GM10847 (cell line): ENCODE results near the gene PNMA8B.

Experiments used
- POLR2A ChIP-seq: IDR thresholded peaks from 2 replicates; pipeline ENCODE4 v1.6.1; 2011; ENCODE audit not compliant: insufficient read length; ENCODE audit errors: extremely low read depth

The PNMA8B gene

DNA sequence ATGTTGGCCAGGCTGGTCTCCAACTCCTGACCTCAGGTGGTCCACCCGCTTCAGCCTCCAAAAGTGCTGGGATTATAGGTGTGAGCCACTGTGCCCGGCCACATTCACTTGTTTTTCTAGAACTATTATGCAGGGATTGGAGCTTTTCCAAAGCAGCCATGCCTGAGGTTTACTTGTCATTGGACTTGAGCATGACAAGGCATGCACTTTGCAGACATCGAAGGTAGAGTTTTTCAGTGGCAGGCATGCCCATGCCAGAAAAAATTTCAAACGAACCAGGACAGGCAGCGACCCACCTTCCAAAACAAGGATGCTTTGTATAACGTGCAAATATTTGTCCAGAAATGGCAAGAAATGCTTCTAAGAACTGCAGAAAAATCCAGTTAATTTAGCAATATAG lies 42.0 kb downstream of the PNMA8B start:
- TF ChIP-seq POLR2A, result no peak

DNA sequence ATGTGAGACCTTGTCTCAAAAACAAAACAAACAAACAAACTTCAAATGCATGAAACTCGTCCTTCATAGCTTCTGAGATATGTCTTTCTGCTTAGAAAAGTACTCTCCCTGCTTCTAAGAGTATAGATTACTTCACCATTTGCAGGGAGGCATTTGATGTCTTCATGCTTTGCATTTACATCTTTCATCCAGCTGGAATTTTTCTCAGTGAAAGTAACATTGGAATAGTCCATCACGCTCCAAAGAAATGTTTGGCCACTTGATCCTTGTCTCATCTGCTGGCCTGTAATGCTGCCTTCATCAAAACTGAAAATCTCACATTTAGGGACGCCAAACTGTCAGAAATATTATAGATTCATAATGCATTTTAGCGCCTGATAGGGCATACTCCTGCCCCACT lies 43.5 kb downstream of the PNMA8B start:
- TF ChIP-seq POLR2A, result no peak

DNA sequence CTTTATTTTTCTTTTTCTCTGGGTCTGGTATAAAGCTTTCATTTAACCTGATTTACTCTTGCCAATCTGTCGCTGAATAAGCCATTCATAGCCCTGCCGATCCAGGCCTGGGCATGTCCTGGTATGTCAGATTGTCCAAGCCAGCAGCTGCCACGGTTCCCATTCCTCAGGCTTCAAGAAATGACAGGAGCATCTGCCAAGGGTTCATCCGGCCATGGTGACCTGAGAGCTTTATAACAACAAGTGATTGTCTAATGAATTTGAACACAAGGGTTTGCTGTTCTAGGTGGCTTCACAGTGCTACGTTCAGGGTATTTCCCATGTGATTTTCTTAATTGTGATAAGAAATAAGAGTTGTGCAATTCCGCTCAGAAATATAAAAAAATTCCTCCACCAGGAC lies 44.3 kb downstream of the PNMA8B start:
- no peak for TF ChIP-seq POLR2A

DNA sequence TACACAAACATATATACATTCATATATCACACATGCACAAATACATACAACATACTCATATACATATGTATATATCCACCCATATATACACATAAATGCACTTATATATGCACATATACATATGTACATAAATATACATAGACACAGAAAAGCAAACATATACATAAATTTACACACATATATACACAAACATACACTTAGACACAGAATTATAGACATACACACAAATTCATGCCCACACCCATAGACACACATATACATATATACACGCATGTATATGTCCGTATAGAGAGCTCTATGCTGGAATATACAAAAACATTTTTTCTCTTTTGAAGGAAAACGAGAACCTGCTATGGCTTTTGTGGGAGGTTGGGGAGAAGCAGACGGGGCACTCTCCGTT lies 44.9 kb downstream of the PNMA8B start:
- TF ChIP-seq POLR2A, result no peak

DNA sequence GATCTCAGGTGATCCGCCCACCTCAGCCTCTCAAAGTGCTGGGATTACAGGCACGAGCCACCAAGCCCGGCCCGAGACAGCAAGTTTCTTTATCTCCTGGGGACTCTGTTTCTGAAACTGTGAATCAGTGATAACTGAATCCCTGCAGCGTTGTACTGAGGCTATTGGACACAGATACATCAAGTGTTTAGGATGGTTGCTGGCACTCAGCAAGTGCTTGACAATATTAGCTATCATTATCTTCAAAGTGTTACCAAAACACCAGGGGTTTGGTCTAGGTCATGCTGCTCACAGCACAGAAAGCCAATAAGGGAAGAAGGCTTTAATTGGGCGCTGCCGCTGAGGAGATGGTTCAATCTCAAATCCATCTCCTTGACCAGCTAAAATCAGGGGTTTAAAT lies 46.4 kb downstream of the PNMA8B start:
- TF ChIP-seq POLR2A, result no peak

DNA sequence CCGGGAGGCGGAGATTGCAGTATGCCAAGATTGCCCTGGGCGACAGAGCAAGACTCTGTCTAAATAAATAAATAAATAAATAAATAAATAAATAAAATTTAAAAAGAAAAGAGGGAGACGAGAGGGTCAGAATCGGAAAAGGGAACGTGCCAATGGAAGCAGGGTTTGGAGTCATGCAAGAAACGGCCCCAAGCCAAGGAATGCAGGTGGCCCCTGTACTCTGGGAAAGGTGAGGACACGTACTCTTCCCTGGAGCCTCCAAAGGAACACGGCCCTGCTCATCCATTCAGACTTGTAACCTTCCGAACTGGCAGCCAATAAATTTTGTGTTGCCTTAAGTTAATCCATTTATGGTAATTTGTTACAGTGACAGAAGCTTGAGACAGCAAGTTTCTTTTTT lies 47.1 kb downstream of the PNMA8B start:
- no peak for TF ChIP-seq POLR2A

DNA sequence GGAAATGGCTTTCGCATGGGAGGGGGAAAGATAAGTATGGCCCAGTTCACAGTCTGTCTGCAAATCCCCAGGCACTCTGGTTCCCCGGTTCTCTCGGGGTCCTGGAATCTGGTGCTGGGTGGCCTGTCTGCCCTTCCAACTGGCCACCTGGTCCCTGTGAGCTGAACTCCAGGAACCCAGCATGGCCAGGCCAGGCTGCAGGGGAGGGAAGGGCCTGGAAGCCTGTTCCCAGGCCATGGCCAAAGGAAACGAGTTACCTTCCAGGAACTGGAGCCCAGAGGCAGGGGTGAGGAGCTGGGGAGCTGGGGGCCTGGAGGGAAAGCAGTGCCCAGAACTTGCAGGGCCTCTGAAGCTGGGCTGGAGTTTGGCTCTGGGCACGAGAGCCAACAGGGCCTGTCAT lies 47.8 kb downstream of the PNMA8B start:
- TF ChIP-seq POLR2A, result no peak

DNA sequence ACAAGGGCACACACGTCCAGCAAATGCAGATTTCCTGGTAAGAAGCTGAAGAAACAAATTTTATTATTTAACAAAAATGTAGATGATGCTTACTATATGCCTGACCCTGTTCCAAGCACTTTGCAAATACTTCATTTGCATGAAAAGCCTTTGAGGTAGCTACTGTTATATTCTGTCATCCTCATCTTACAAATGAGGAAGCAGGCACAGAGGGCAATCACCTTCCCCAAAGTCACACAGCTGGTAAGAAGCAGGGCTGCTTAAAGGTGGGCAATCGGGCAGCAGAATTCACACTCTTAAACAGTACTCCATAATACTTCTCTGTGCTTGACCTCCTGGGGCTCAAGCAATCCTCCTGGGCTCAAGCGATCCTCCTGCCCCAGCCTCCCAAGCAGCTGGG lies 48.7 kb downstream of the PNMA8B start:
- TF ChIP-seq POLR2A, result no peak

DNA sequence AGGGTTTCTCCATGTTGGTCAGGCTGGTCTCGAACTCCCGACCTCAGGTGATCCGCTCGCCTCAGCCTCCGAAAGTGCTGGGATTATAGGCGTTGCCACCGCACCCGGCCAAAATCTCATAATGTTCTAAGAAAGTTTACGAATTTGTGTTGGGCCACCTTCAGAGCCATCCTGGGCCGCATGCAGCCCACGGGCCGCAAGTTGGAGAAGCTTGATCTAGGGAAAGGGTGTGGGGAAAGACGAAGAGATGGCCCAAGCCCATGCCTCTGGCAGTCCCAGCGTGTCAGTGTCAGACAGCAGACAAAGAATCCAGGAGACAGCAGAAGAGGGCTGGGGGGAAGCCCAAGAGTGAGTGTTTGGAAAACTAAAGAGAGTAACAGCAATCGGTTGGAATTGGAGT lies 49.6 kb downstream of the PNMA8B start:
- no peak for TF ChIP-seq POLR2A

DNA sequence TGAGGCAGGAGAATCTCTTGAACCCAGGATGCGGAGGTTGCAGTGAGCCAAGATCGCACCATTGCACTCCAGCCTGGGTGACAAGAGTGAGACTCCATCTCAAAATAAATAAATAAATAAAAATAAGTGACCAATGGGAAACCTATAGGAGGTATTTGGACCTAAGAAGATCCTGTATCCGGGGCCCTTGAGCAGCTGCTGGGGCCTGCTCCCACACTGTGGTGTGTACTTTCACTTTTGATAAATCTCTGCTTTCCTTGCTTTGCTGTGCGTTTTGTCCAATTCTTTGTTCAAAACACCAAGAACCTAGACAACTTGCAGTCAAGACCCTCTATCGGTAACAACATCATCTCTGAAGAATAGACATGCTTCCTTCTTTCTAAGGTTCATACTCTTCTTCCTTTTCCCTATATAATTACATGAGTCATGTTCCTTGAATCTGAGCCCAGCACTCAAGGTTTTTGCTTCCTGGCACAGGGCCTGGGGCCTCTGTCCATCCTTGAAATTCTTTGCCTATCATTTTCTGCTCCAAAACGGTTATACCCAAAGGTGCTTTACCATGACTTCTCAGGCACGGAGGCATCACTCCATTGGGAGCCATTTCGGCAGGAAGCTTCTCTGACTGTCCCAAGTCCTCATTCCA lies 52.7 kb downstream of the PNMA8B start:
- no peak for TF ChIP-seq POLR2A

DNA sequence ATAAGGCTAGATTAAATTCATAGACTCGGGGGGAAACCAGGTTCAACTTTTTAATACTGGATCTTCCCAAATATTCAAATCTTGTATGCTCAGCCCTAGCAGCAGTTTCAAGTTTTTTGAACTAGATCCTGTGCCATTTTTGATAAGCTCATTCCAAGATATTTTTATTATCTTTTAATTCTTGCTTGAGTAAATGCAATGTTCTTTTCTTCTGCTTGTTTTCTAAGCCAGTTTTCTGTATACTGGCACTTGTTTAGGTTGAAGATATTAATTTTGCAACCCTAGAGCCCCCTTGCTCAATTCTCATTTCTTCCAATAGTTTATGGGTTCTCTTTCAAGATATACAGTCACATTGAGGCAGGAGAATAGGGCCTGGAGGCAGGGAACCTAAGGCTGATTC lies 53.8 kb downstream of the PNMA8B start:
- no peak for TF ChIP-seq POLR2A
